ENCODE measurements around the gene HPCA.

DNA sequence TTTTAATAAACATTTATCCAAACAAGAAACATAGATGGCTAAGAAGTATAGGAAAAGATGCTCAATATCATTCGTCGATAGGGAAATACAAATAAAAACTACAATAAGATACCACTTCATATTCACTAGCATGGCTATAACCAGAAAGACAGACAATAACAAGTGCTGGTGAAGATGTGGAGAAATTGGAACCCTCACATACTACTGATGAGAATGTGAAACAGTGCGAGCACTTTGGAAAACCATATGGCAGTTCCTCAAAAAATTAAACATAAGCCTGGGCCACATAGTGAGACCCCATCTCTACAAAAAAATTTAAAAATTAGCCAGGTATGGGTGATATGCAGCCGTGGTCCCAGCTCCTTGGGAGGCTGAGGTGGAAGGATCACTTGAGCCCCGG is 24.0 kb downstream of the HPCA start:
- no peak for TF ChIP-seq CTCF (IDR thresholded peaks at IDR 0.05; ENCODE audit: poor library complexity)
- no peak for TF ChIP-seq EZH2 (IDR thresholded peaks at IDR 0.05; ENCODE audit: borderline replicate concordance)
